Measurements from ENCODE around the gene DHRS13. TPM values are rescaled to one million over a fixed set of nuclear protein-coding genes. Genes with fewer than 3 reads are reported as not detected.
"Not testable (repeated sequence)": the region's sequence is repeated elsewhere in the genome, so short reads cannot be mapped to it uniquely, and the experiment has no call there.

The DHRS13 gene
- total and polyA plus RNA-seq, 10 of the 15 experiments (the other 5 are each of a cell fraction or from before 2014, with no cell fraction given) = 0.18 to 55.2 (median 31.3) TPM; not detected in 1

DNA sequence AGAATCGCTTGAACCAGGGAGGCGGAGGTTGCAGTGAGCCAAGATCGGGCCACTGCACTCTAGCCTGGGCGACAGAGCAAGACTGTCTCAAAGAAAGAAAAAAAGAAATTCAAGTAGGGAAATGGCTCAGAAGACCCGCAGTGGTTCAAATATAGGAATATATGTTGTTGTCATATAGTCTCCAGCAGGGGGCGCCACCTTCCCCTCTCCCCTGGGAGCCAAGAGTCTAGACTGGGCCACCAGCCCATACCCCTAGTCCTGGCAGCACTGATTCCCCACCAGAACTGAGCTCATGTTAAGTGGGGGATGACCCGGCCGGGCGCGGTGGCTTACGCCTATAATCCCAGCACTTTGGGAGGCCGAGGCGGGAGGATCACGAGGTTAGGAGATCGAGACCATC lies 54.2 kb downstream of the DHRS13 start:
- FAIRE-seq; in situ Hi-C loops (cut with MboI); H3K27ac ChIP-seq (ENCODE audit: control insufficient read depth, insufficient read depth); H3K79me2 ChIP-seq (ENCODE audit: control insufficient read depth, insufficient read depth, low read length); H3K4me1 ChIP-seq (ENCODE audit: control insufficient read depth, insufficient read depth, low read length); H3K9ac ChIP-seq (ENCODE audit: control insufficient read depth, insufficient read depth, low read length); H3K4me3 ChIP-seq; DNase-seq (ENCODE audit: low read depth, low spot score); H2AFZ ChIP-seq (ENCODE audit: control insufficient read depth, low read depth, low read length); H3K27me3 ChIP-seq (replicated peaks in 1 of 2; ENCODE audit: control insufficient read depth in 2 of 2, insufficient read depth in 2 of 2, low read length in 1 of 2); H4K20me1 ChIP-seq (ENCODE audit: control insufficient read depth, insufficient read depth); H3K36me3 ChIP-seq (ENCODE audit: control insufficient read depth in 2 of 2, insufficient read depth in 2 of 2, low read length in 1 of 2); H3K4me2 ChIP-seq (ENCODE audit: control insufficient read depth, insufficient read depth); H3K9me3 ChIP-seq (replicated peaks; ENCODE audit: control insufficient read depth, insufficient read depth, low read length); BruUV-seq (replicated peaks): not testable (repeated sequence)
- intact Hi-C loops (cut with micrococcal nuclease; ENCODE audit: unreplicated experiment) = loop anchor here (1.0 kb wide), 1 partner anchor 55 kb away; the partner anchor contains the start of gene DHRS13
- RAD21 ChIA-PET (ENCODE audit: unreplicated experiment) = interaction anchor here (0.7 to 3.3 kb wide), 7 partner anchors 48 to 122 kb away, joined by 3 to 16 read pairs (median 8); partner anchors contain the start of genes FLOT2 and TLCD1
- POLR2A ChIA-PET = interaction anchor here (1.3 kb wide), 1 partner anchor 9 kb away, joined by 3 read pairs; no protein-coding TSS in a partner anchor
- CTCF ChIA-PET = interaction anchor here (0.5 to 3.7 kb wide), 30 partner anchors 10 to 105 kb away, joined by 3 to 57 read pairs (median 6); partner anchors contain the start of genes DHRS13, FLOT2 and PHF12
- SMC1A ChIA-PET (ENCODE audit: uncharacterized antibody, unreplicated experiment) = interaction anchor here (0.9 to 2.9 kb wide), 10 partner anchors 23 to 104 kb away, joined by 3 to 12 read pairs (median 5); no protein-coding TSS in a partner anchor
- peak; percentile 93 for ATAC-seq
- 76% methylated on average over 15 of the region's 15 CpGs for WGBS (ENCODE audit: insufficient coverage, insufficient replicate concordance, low lambda C conversion rate, missing lambda C conversion rate)
- TF ChIP-seq RAD21 (IDR thresholded peaks at IDR 0.05; ENCODE audit: insufficient read depth, low read depth, low read length) = peak; percentile 37
- TF ChIP-seq MEF2B (IDR thresholded peaks at IDR 0.05; ENCODE audit: partially characterized antibody, poor library complexity, severe bottlenecking) = peak; percentile 62
- TF ChIP-seq SMC3 (IDR thresholded peaks at IDR 0.05; ENCODE audit: borderline replicate concordance, low read length) = peak; percentile 40; the same call in 1 of the 2 replicates
- TF ChIP-seq, protein P1, sequence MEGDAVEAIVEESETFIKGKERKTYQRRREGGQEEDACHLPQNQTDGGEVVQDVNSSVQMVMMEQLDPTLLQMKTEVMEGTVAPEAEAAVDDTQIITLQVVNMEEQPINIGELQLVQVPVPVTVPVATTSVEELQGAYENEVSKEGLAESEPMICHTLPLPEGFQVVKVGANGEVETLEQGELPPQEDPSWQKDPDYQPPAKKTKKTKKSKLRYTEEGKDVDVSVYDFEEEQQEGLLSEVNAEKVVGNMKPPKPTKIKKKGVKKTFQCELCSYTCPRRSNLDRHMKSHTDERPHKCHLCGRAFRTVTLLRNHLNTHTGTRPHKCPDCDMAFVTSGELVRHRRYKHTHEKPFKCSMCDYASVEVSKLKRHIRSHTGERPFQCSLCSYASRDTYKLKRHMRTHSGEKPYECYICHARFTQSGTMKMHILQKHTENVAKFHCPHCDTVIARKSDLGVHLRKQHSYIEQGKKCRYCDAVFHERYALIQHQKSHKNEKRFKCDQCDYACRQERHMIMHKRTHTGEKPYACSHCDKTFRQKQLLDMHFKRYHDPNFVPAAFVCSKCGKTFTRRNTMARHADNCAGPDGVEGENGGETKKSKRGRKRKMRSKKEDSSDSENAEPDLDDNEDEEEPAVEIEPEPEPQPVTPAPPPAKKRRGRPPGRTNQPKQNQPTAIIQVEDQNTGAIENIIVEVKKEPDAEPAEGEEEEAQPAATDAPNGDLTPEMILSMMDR (IDR thresholded peaks at IDR 0.05 in 2 of 3, conservative IDR thresholded peaks at IDR 0.05 in 1 of 3; ENCODE audit: control insufficient read depth in 2 of 3, extremely low read depth in 1 of 3, insufficient read depth in 1 of 3, low read depth in 3 of 3, low read length in 3 of 3) = peak; percentile 36 to 49 (median 40); a peak in 5 of 6 replicates

MicroRNAs encoded within 50 kb of the gene (microRNA counts, 767-probe panel; counts per million panel counts)
- microRNA hsa-miR-144-3p = 3,318 counts per million, percentile 91 among the panel's probes with 10 or more counts
- microRNA hsa-miR-451a = 55.3 counts per million

Small RNA genes lying within 50 kb of the gene (microRNA-seq; reads per million reads assigned to microRNA genes)
- not detected for gene MIR451B

Other genes starting within 250 kb of the DHRS13 start
Only the 7 nearest of the 14 such genes appear.
- 134 and 151 TPM in 2 replicates for gene TRAF4, start 159.1 kb downstream of the DHRS13 start, total RNA-seq (2014; rRNA removed)
- gene TRAF4, start 159.1 kb downstream of the DHRS13 start, total RNA-seq (2014; rRNA removed; fragmentation: Illumina TruSeq; extraction: Trizol) = 56.3 and 61.7 TPM in 2 replicates
- gene TRAF4, start 159.1 kb downstream of the DHRS13 start, total RNA-seq (2021) = 171 and 197 TPM in 2 replicates
- gene TRAF4, start 159.1 kb downstream of the DHRS13 start, polyA plus RNA-seq (2011; rRNA removed) = 28.0 and 71.2 TPM in 2 replicates
- gene TRAF4, start 159.1 kb downstream of the DHRS13 start, polyA plus RNA-seq (2014; fragmentation: Illumina TruSeq; extraction: Trizol) = 30.6 and 73.8 TPM in 2 replicates
- 1 to 10 TPM; 3.7 to 8.2 TPM for gene TRAF4, start 159.1 kb downstream of the DHRS13 start, polyA plus RNA-seq (2014; fragmentation: Nextera tagmentation; extraction: Ambion mirVana)
- 152 and 164 TPM in 2 replicates for gene TRAF4, start 159.1 kb downstream of the DHRS13 start, polyA plus RNA-seq (2014; rRNA removed)
- 10 to 100 TPM; 46.2 to 56.6 TPM for gene TRAF4, start 159.1 kb downstream of the DHRS13 start, polyA plus RNA-seq (2016; fragmentation: Nextera tagmentation; extraction: Ambion mirVana)
- 5.7 and 6.4 TPM in 2 replicates for gene FAM222B, start 60.3 kb downstream of the DHRS13 start, total RNA-seq (2014; rRNA removed)
- 3.3 and 3.6 TPM in 2 replicates for gene FAM222B, start 60.3 kb downstream of the DHRS13 start, total RNA-seq (2014; rRNA removed; fragmentation: Illumina TruSeq; extraction: Trizol)
- 18.3 and 18.5 TPM in 2 replicates for gene FAM222B, start 60.3 kb downstream of the DHRS13 start, total RNA-seq (2021)
- gene FAM222B, start 60.3 kb downstream of the DHRS13 start, polyA plus RNA-seq (2011; rRNA removed) = 2.9 and 4.1 TPM in 2 replicates
- gene FAM222B, start 60.3 kb downstream of the DHRS13 start, polyA plus RNA-seq (2014; fragmentation: Illumina TruSeq; extraction: Trizol) = 12.4 and 14.2 TPM in 2 replicates
- 1 to 10 TPM; 2.8 to 2.9 TPM for gene FAM222B, start 60.3 kb downstream of the DHRS13 start, polyA plus RNA-seq (2014; fragmentation: Nextera tagmentation; extraction: Ambion mirVana)
- 6.4 and 9.7 TPM in 2 replicates for gene FAM222B, start 60.3 kb downstream of the DHRS13 start, polyA plus RNA-seq (2014; rRNA removed)
- 10 to 100 TPM; 14.0 to 14.7 TPM for gene FAM222B, start 60.3 kb downstream of the DHRS13 start, polyA plus RNA-seq (2016; fragmentation: Nextera tagmentation; extraction: Ambion mirVana)
- gene ERAL1, start 48.1 kb downstream of the DHRS13 start, total RNA-seq (2014; rRNA removed) = 57.1 and 61.2 TPM in 2 replicates
- 24.6 and 27.7 TPM in 2 replicates for gene ERAL1, start 48.1 kb downstream of the DHRS13 start, total RNA-seq (2014; rRNA removed; fragmentation: Illumina TruSeq; extraction: Trizol)
- gene ERAL1, start 48.1 kb downstream of the DHRS13 start, total RNA-seq (2021) = 66.7 and 67.8 TPM in 2 replicates
- gene ERAL1, start 48.1 kb downstream of the DHRS13 start, polyA plus RNA-seq (2011; rRNA removed) = 60.2 and 104 TPM in 2 replicates
- gene ERAL1, start 48.1 kb downstream of the DHRS13 start, polyA plus RNA-seq (2014; fragmentation: Illumina TruSeq; extraction: Trizol) = 96.5 and 101 TPM in 2 replicates
- 100 to 1,000 TPM; 165 to 175 TPM for gene ERAL1, start 48.1 kb downstream of the DHRS13 start, polyA plus RNA-seq (2014; fragmentation: Nextera tagmentation; extraction: Ambion mirVana)
- gene ERAL1, start 48.1 kb downstream of the DHRS13 start, polyA plus RNA-seq (2014; rRNA removed) = 99.5 and 103 TPM in 2 replicates
- gene ERAL1, start 48.1 kb downstream of the DHRS13 start, polyA plus RNA-seq (2016; fragmentation: Nextera tagmentation; extraction: Ambion mirVana) = 100 to 1,000 TPM; 114 to 132 TPM
- 79.0 and 79.6 TPM in 2 replicates for gene FLOT2, start 5.3 kb downstream of the DHRS13 start, total RNA-seq (2014; rRNA removed)
- gene FLOT2, start 5.3 kb downstream of the DHRS13 start, total RNA-seq (2014; rRNA removed; fragmentation: Illumina TruSeq; extraction: Trizol) = 72.0 and 72.5 TPM in 2 replicates
- gene FLOT2, start 5.3 kb downstream of the DHRS13 start, total RNA-seq (2021) = 291 and 302 TPM in 2 replicates
- gene FLOT2, start 5.3 kb downstream of the DHRS13 start, polyA plus RNA-seq (2011; rRNA removed) = 90.1 and 150 TPM in 2 replicates
- gene FLOT2, start 5.3 kb downstream of the DHRS13 start, polyA plus RNA-seq (2014; fragmentation: Illumina TruSeq; extraction: Trizol) = 75.3 and 147 TPM in 2 replicates
- 100 to 1,000 TPM in 1 of 2 experiments, 10 to 100 TPM in 1; 56.8 to 121 TPM for gene FLOT2, start 5.3 kb downstream of the DHRS13 start, polyA plus RNA-seq (2014; fragmentation: Nextera tagmentation; extraction: Ambion mirVana)
- gene FLOT2, start 5.3 kb downstream of the DHRS13 start, polyA plus RNA-seq (2014; rRNA removed) = 150 and 154 TPM in 2 replicates
- 100 to 1,000 TPM; 237 to 251 TPM for gene FLOT2, start 5.3 kb downstream of the DHRS13 start, polyA plus RNA-seq (2016; fragmentation: Nextera tagmentation; extraction: Ambion mirVana)
- 28.6 and 30.1 TPM in 2 replicates for gene PHF12, start 48.4 kb upstream of the DHRS13 start, total RNA-seq (2014; rRNA removed)
- gene PHF12, start 48.4 kb upstream of the DHRS13 start, total RNA-seq (2014; rRNA removed; fragmentation: Illumina TruSeq; extraction: Trizol) = 15.9 and 18.1 TPM in 2 replicates
- gene PHF12, start 48.4 kb upstream of the DHRS13 start, total RNA-seq (2021) = 43.9 and 44.2 TPM in 2 replicates
- gene PHF12, start 48.4 kb upstream of the DHRS13 start, polyA plus RNA-seq (2011; rRNA removed) = 8.6 and 22.6 TPM in 2 replicates
- gene PHF12, start 48.4 kb upstream of the DHRS13 start, polyA plus RNA-seq (2014; fragmentation: Illumina TruSeq; extraction: Trizol) = 24.7 and 27.8 TPM in 2 replicates
- 1 to 10 TPM; 1.3 to 2.3 TPM for gene PHF12, start 48.4 kb upstream of the DHRS13 start, polyA plus RNA-seq (2014; fragmentation: Nextera tagmentation; extraction: Ambion mirVana)
- 33.5 and 39.8 TPM in 2 replicates for gene PHF12, start 48.4 kb upstream of the DHRS13 start, polyA plus RNA-seq (2014; rRNA removed)
- 10 to 100 TPM; 10.6 to 15.3 TPM for gene PHF12, start 48.4 kb upstream of the DHRS13 start, polyA plus RNA-seq (2016; fragmentation: Nextera tagmentation; extraction: Ambion mirVana)
- gene SEZ6, start 103.0 kb upstream of the DHRS13 start, total RNA-seq (2014; rRNA removed) = not detected in 2 replicates
- gene SEZ6, start 103.0 kb upstream of the DHRS13 start, total RNA-seq (2014; rRNA removed; fragmentation: Illumina TruSeq; extraction: Trizol) = not detected in 2 replicates
- gene SEZ6, start 103.0 kb upstream of the DHRS13 start, total RNA-seq (2021) = not detected in 2 replicates
- not detected in 2 replicates for gene SEZ6, start 103.0 kb upstream of the DHRS13 start, polyA plus RNA-seq (2011; rRNA removed)
- 0.09 TPM in 1 of 2 replicates, not detected in the other for gene SEZ6, start 103.0 kb upstream of the DHRS13 start, polyA plus RNA-seq (2014; fragmentation: Illumina TruSeq; extraction: Trizol)
- gene SEZ6, start 103.0 kb upstream of the DHRS13 start, polyA plus RNA-seq (2014; fragmentation: Nextera tagmentation; extraction: Ambion mirVana) = under 1 TPM; 0.05 to 0.24 TPM
- 0.09 and 0.23 TPM in 2 replicates for gene SEZ6, start 103.0 kb upstream of the DHRS13 start, polyA plus RNA-seq (2014; rRNA removed)
- under 1 TPM; 0.36 to 0.87 TPM for gene SEZ6, start 103.0 kb upstream of the DHRS13 start, polyA plus RNA-seq (2016; fragmentation: Nextera tagmentation; extraction: Ambion mirVana)
- gene PIPOX, start 140.1 kb upstream of the DHRS13 start, total RNA-seq (2014; rRNA removed) = 0.56 and 1.1 TPM in 2 replicates
- 0.67 and 0.83 TPM in 2 replicates for gene PIPOX, start 140.1 kb upstream of the DHRS13 start, total RNA-seq (2014; rRNA removed; fragmentation: Illumina TruSeq; extraction: Trizol)
- 1.1 and 1.7 TPM in 2 replicates for gene PIPOX, start 140.1 kb upstream of the DHRS13 start, total RNA-seq (2021)
- gene PIPOX, start 140.1 kb upstream of the DHRS13 start, polyA plus RNA-seq (2011; rRNA removed) = 1.3 and 1.4 TPM in 2 replicates
- 0.22 and 1.3 TPM in 2 replicates for gene PIPOX, start 140.1 kb upstream of the DHRS13 start, polyA plus RNA-seq (2014; fragmentation: Illumina TruSeq; extraction: Trizol)
- gene PIPOX, start 140.1 kb upstream of the DHRS13 start, polyA plus RNA-seq (2014; fragmentation: Nextera tagmentation; extraction: Ambion mirVana) = under 1 TPM in 1 of 2 experiments, not detected in 1; 0.26 TPM
- gene PIPOX, start 140.1 kb upstream of the DHRS13 start, polyA plus RNA-seq (2014; rRNA removed) = 0.32 and 0.65 TPM in 2 replicates
- gene PIPOX, start 140.1 kb upstream of the DHRS13 start, polyA plus RNA-seq (2016; fragmentation: Nextera tagmentation; extraction: Ambion mirVana) = under 1 TPM; 0.30 to 0.48 TPM

All from GM12878 (cell line).